Mesothelial cell of epicardium (in vitro differentiated cells): ENCODE measurements around the gene ZBTB21. TPM values are rescaled to one million over a fixed set of nuclear protein-coding genes. Genes with fewer than 3 reads are reported as not detected.

Source experiments
- DNase-seq, 2 experiments: peaks; one replicate each; pipeline ENCODE4 v3.0.0; 2021; ENCODE audit warnings: low spot score in 2 of 2; ENCODE audit not compliant: unreplicated experiment in 2 of 2
- H3K27ac Mint-ChIP-seq: 2 replicates; pipeline ENCODE4 v1.8.0; 2021; ENCODE audit warnings: mixed read lengths
- H3K27me3 Mint-ChIP-seq: 2 replicates; pipeline ENCODE4 v1.8.0; 2021; ENCODE audit warnings: low read depth, mixed read lengths
- H3K36me3 Mint-ChIP-seq: 2 replicates; pipeline ENCODE4 v1.8.0; 2021; ENCODE audit warnings: mixed read lengths
- H3K4me1 Mint-ChIP-seq: 2 replicates; pipeline ENCODE4 v1.8.0; 2021; ENCODE audit warnings: mixed read lengths
- H3K4me3 Mint-ChIP-seq: 2 replicates; pipeline ENCODE4 v1.8.0; 2021; ENCODE audit warnings: mild to moderate bottlenecking, moderate library complexity, mixed read lengths
- H3K9me3 Mint-ChIP-seq: 2 replicates; pipeline ENCODE4 v1.8.0; 2021; ENCODE audit warnings: mixed read lengths
- total RNA-seq: library from RNA; stranded (reverse); gene quantifications from 3 replicates; pipeline ENCODE4 v1.2.1, GENCODE V29; 2021
- TF ChIP-seq, protein P1 (sequence below): fragments of 200-600 bp; sonication (generic); IDR thresholded peaks from one replicate; pipeline ENCODE4 v1.5.0; 2021; ENCODE audit warnings: antibody characterized with exemption; ENCODE audit not compliant: unreplicated experiment

Gene ZBTB21
- total RNA-seq = 15.5 to 17.7 TPM (median 17.4 TPM) in 3 replicates

DNA sequence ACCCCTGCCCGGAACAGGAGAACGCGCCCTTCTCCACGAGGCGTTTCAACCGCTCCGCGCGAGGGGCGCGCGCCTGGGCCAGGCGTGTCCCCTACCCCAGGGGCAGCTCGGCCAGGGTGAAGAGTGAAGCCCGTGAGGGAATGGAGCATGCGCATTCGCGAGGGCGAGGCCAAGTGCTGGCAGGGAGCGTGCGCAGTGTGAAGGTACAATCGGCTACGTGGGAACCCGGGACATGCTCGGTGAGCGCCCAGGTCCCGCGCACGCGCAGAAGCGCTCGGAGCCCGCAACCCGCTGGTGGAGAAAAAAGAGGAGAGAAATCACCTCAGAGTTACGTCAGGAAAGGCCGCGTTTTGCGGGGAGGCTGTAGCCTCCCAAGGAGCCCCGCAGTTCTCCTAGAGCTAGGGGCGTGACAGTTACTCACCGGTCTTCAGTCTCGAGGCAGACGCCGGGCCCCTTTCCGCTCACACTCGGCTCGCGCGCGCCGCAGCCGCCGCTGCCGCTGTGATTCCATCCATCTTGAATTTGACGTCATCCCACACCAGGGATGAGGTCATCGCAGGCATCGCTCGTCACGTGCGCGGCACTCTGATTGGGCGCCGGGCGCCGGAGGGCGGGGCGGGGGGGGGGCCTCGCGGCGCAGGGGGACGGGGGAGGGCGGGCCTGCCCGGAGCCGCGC, at the start of gene ZBTB21:
Gene ZBTB21 (minus strand): TSS at position 530 of the 676 bp plus-strand sequence. CDS start 16,265 bp downstream, outside the sequence.
- Mint-ChIP-seq H3K4me1 (peaks cover 12% of the 10 kb centered on the region), H3K36me3 (peaks cover 6% of the 10 kb centered on the region), H3K9me3 (peaks cover 5% of the 10 kb centered on the region), H3K4me3 (peak within 1 kb of the TSS; percentile 97), H3K27me3 (peaks cover 20% of the 10 kb centered on the region), H3K27ac (peak within 1 kb of the TSS; percentile 100)
- TF ChIP-seq, protein P1, sequence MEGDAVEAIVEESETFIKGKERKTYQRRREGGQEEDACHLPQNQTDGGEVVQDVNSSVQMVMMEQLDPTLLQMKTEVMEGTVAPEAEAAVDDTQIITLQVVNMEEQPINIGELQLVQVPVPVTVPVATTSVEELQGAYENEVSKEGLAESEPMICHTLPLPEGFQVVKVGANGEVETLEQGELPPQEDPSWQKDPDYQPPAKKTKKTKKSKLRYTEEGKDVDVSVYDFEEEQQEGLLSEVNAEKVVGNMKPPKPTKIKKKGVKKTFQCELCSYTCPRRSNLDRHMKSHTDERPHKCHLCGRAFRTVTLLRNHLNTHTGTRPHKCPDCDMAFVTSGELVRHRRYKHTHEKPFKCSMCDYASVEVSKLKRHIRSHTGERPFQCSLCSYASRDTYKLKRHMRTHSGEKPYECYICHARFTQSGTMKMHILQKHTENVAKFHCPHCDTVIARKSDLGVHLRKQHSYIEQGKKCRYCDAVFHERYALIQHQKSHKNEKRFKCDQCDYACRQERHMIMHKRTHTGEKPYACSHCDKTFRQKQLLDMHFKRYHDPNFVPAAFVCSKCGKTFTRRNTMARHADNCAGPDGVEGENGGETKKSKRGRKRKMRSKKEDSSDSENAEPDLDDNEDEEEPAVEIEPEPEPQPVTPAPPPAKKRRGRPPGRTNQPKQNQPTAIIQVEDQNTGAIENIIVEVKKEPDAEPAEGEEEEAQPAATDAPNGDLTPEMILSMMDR = no peak
- peak; percentile 99 for DNase-seq

DNA sequence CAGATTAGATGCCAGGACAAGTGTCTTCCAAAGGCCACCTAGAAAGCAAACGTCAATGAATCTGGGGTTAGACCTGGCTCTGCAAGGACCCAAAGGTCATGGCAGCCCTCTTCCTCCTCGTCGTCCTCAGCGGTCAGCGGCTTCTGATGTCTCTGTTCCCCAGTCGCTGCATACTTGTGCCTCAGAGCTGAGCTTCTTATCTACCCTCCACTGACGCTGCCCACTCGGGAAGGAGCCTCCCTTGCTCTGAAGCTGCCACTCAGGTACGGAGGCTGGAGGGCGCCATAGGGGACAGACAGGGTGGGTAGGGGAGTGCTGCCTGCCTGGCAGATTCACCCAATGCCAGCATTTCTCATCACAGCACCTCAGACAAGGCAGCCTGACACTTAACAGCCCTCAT, 49.6 kb upstream of the ZBTB21 start:
- Mint-ChIP-seq H3K9me3 (no peaks in the 10 kb centered on the region), H3K4me1 (peaks cover 14% of the 10 kb centered on the region), H3K27ac (no peak overlapping the region), H3K27me3 (no peaks in the 10 kb centered on the region), H3K36me3 (no peaks in the 10 kb centered on the region), H3K4me3 (no peak overlapping the region)
- DNase-seq = no peak
- TF ChIP-seq, protein P1 = no peak

DNA sequence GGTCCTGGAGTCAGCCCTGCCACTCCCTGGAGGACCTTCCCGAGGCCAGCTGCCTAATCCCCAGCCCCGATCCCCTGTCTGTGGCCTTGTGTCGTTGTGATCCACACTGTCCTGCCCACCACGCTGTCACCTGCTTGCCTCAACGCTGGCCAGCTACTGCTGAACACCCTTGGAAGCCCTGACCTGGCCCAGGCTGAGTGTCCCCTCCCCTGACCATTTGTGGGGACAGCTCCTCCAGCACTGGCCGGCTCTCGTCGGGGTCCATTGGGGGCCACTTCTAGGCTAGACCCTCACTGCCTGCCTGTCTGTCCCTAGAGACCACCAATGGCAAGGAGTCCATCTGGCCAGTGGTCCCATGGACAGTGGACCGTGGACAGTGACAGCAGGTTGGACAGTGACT, 49.0 kb upstream of the ZBTB21 start:
- TF ChIP-seq, protein P1 = no peak
- H3K36me3 Mint-ChIP-seq = no peaks in the 10 kb centered on the region
- DNase-seq = no peak
- no peaks in the 10 kb centered on the region for H3K27me3 Mint-ChIP-seq
- H3K27ac Mint-ChIP-seq = no peak overlapping the region
- peaks cover 14% of the 10 kb centered on the region for H3K4me1 Mint-ChIP-seq
- H3K4me3 Mint-ChIP-seq = no peak overlapping the region
- no peaks in the 10 kb centered on the region for H3K9me3 Mint-ChIP-seq

DNA sequence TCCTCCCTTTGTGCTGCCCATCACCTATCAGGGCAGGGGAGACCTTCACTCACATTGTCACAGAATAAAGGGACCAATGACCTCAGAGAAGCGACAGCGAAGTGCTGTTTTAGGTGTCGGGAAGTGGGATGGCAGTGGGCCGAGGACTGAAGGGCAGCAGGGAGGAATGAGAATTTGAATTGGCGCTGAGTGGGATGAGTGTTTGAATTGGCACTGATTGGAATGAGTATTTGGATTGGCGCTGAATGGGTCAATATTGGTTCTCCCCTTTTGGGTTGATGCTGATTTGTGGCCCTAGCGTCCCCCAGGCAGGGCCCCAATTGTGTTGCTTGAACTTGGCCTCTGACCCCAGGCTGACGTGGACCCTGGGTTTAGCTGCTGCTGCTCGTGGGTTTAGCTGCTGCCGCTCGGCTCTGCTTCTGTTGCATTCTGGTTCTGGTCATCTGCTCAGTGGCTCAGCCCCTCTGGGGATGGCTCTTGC, 48.5 kb upstream of the ZBTB21 start:
- Mint-ChIP-seq H3K4me1 (peaks cover 14% of the 10 kb centered on the region), H3K27ac (no peak overlapping the region), H3K36me3 (no peaks in the 10 kb centered on the region), H3K4me3 (no peak overlapping the region), H3K27me3 (no peaks in the 10 kb centered on the region), H3K9me3 (no peaks in the 10 kb centered on the region)
- DNase-seq = no peak
- TF ChIP-seq, protein P1 = no peak

DNA sequence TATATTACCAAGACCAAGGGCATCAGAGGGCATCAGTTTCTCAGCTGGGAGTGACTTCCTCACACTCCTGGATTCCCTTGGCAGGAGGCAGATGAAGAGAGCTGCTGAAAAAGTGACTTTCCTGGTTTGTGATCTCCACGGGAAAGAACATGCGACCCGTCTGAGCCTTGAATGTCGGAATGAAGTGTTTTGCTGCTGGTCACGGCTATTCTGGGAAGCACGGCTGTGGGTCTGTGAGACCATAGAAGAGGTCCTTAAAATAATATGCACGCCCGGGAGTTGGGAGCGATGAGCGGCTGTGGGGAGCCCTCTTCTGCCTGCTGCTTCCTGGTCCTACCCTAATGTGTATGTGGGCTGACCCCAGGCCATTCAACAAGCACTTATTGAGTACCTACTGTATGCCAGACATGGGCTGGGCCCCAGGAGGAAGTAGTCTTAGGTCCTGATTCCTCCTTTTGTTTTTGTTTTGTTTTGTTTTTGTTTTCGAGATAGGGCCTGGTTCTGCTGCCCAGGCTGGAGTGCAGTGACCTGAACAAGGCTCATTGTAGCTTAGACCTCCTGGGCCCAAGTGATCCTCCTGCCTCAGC, 47.8 kb upstream of the ZBTB21 start:
- DNase-seq = no peak
- peaks cover 6% of the 10 kb centered on the region for H3K9me3 Mint-ChIP-seq
- peaks cover 14% of the 10 kb centered on the region for H3K4me1 Mint-ChIP-seq
- TF ChIP-seq, protein P1 = no peak
- H3K27ac Mint-ChIP-seq = no peak overlapping the region
- H3K4me3 Mint-ChIP-seq = no peak overlapping the region
- no peaks in the 10 kb centered on the region for H3K27me3 Mint-ChIP-seq
- no peaks in the 10 kb centered on the region for H3K36me3 Mint-ChIP-seq
